Subcutaneous adipose tissue (tissue), 4 donors: ENCODE measurements around the gene SIDT2. TPM values are rescaled to one million over a fixed set of nuclear protein-coding genes. Genes with fewer than 3 reads are reported as not detected.

ENCODE experiments used
- CTCF ChIP-seq: fragments of 450-650 bp; IDR thresholded peaks from one replicate; pipeline ENCODE4 v1.5.1; 2016; ENCODE audit warnings: low read depth, mild to moderate bottlenecking, control low read depth, antibody characterized with exemption, moderate library complexity
- total RNA-seq, 4 donors: library from RNA; depleted of rRNA; stranded (reverse); fragments of >200 nt; gene quantifications; one replicate each; pipeline ENCODE4 v1.1.0, GENCODE V29; 2016

The SIDT2 gene
- total RNA-seq, 4 donors from 2014 or later = 68.9 to 115 (median 90.3) TPM

GRCh38 chr11:117230286-117230961 is 51.9 kb downstream of the SIDT2 start:
- TF ChIP-seq CTCF = no peak

- no peak for TF ChIP-seq CTCF
Measured at GRCh38 chr11:117230999-117231841, 52.7 kb downstream of the SIDT2 start.

GRCh38 chr11:117231842-117232091 is 53.2 kb downstream of the SIDT2 start, which contains the start of gene PCSK7:
Gene PCSK7, minus strand, starts transcription at chr11:117232073. Its CDS starts 2,229 bp downstream, at chr11:117229844.
- no peak for TF ChIP-seq CTCF

- no peak for TF ChIP-seq CTCF
Measured at GRCh38 chr11:117232092-117232878, 53.7 kb downstream of the SIDT2 start, which contains the start of gene RNF214. Gene RNF214, plus strand, starts transcription at chr11:117232671. Its CDS starts 1,602 bp downstream, at chr11:117234273.

GRCh38 chr11:117232911-117233409 is 54.4 kb downstream of the SIDT2 start:
- TF ChIP-seq CTCF = no peak

- no peak for TF ChIP-seq CTCF
Measured at GRCh38 chr11:117238221-117238620, 59.7 kb downstream of the SIDT2 start.
